GM12878 (cell line): ENCODE results near the gene FTO. TPM values are rescaled to one million over a fixed set of nuclear protein-coding genes. Genes with fewer than 3 reads are reported as not detected.

ENCODE experiments used
- ATAC-seq: fragments of 200-7000 bp; cut with Tn5 transposase; 3 replicates; pipeline ENCODE4 v1.9.1; 2020; ENCODE audit warnings: mild to moderate bottlenecking, moderate library complexity
- BruUV-seq: library from RNA; stranded (reverse); fragments of 400-500 nt; replicated peaks from 2 replicates; lab custom pipeline; 2021; lab: Mats Ljungman, UMichigan
- CTCF ChIA-PET: fragments of 300-600 bp; sonication (Branson Sonifier 250); formaldehyde crosslinking; extraction: SDS; loops from one replicate; lab custom pipeline; 2021; ENCODE audit warnings: inconsistent platforms; lab: Yijun Ruan, JAX
- POLR2A ChIA-PET: fragments of 350-600 bp; formaldehyde crosslinking; extraction: SDS; loops from one replicate; lab custom pipeline; 2021; ENCODE audit warnings: inconsistent platforms; lab: Charles Lee
- RAD21 ChIA-PET: fragments of 300-600 bp; sonication (Branson Sonifier 250); formaldehyde crosslinking; loops from one replicate; lab custom pipeline; 2023; ENCODE audit warnings: antibody characterized with exemption; ENCODE audit not compliant: unreplicated experiment; lab: Charles Lee
- SMC1A ChIA-PET: fragments of 300-600 bp; sonication (Branson Sonifier 250); formaldehyde crosslinking; loops from one replicate; lab custom pipeline; 2023; ENCODE audit not compliant: unreplicated experiment, uncharacterized antibody; lab: Charles Lee
- DNase-seq: peaks from one replicate; pipeline ENCODE4 v3.0.0-alpha.2; 2011; ENCODE audit warnings: low read depth, low spot score
- FAIRE-seq: peaks from 3 replicates; lab custom pipeline; 2011; peaks lifted over from hg19 to GRCh38; lab: Jason Lieb, UNC
- H2AFZ ChIP-seq: 2 replicates; pipeline ENCODE4 v1.6.0; 2011; ENCODE audit warnings: low read depth, low read length, control low read depth; ENCODE audit not compliant: control insufficient read depth
- H3K27ac ChIP-seq: 2 replicates; pipeline ENCODE4 v1.5.1; 2011; ENCODE audit warnings: control low read depth; ENCODE audit not compliant: control insufficient read depth, insufficient read depth
- H3K27me3 ChIP-seq, 2 experiments: replicated peaks in 1 of 2; 2 replicates each; pipeline versions ENCODE4 v1.6.0 to v1.6.1; 2011; ENCODE audit warnings: low read length in 1 of 2; ENCODE audit not compliant: control insufficient read depth in 2 of 2, insufficient read depth in 2 of 2
- H3K36me3 ChIP-seq, 2 experiments: 2 replicates each; pipeline ENCODE4 v1.5.1; 2011; ENCODE audit warnings: low read length in 1 of 2; ENCODE audit not compliant: control insufficient read depth in 2 of 2, insufficient read depth in 2 of 2
- H3K4me1 ChIP-seq: 2 replicates; pipeline ENCODE4 v1.6.1; 2011; ENCODE audit warnings: mild to moderate bottlenecking, low read length, moderate library complexity, mixed read lengths; ENCODE audit not compliant: control insufficient read depth, insufficient read depth
- H3K4me2 ChIP-seq: 2 replicates; pipeline ENCODE4 v1.6.0; 2011; ENCODE audit warnings: control low read depth; ENCODE audit not compliant: control insufficient read depth, insufficient read depth
- H3K4me3 ChIP-seq: fragments of 200-600 bp; sonication (generic); 2 replicates; pipeline ENCODE4 v1.5.1; 2016
- H3K79me2 ChIP-seq: 2 replicates; pipeline ENCODE4 v1.6.0; 2011; ENCODE audit warnings: low read length; ENCODE audit not compliant: control insufficient read depth, insufficient read depth
- H3K9ac ChIP-seq: 2 replicates; pipeline ENCODE4 v1.8.0; 2011; ENCODE audit warnings: low read length, control low read depth, mixed read lengths; ENCODE audit not compliant: control insufficient read depth, insufficient read depth
- H3K9me3 ChIP-seq: replicated peaks from 3 replicates; pipeline ENCODE4 v1.5.1; 2011; ENCODE audit warnings: mild to moderate bottlenecking, low read length; ENCODE audit not compliant: control insufficient read depth, insufficient read depth
- H4K20me1 ChIP-seq: 2 replicates; pipeline ENCODE4 v1.6.0; 2011; ENCODE audit not compliant: control insufficient read depth, insufficient read depth
- CBX5 ChIP-seq: sonication (generic); IDR thresholded peaks from 2 replicates; pipeline ENCODE4 v1.6.1; 2016; ENCODE audit warnings: low read depth, moderate library complexity, mild to moderate bottlenecking, inconsistent platforms
- CEBPB ChIP-seq, 2 experiments: fragments of 150-350 bp in 1 of 2; IDR thresholded peaks; 2 replicates each; pipeline ENCODE4 v1.6.1; 2012 to 2014; ENCODE audit warnings: low read depth in 2 of 2, low read length in 2 of 2, borderline replicate concordance in 1 of 2, inconsistent platforms in 1 of 2
- CHD1 ChIP-seq: IDR thresholded peaks from 2 replicates; pipeline ENCODE4 v1.6.1; 2012; ENCODE audit warnings: low read depth, low read length, improper control_type of control experiment
- CHD4 ChIP-seq: fragments of 200-600 bp; sonication (generic); IDR thresholded peaks from 2 replicates; pipeline ENCODE4 v1.6.1; 2016; ENCODE audit warnings: mild to moderate bottlenecking
- CREB1 ChIP-seq: IDR thresholded peaks from 2 replicates; pipeline ENCODE4 v1.6.1; 2012; ENCODE audit warnings: low read depth, mild to moderate bottlenecking, inconsistent platforms
- EP300 ChIP-seq, 2 experiments: fragments of 150-350 bp in 1 of 2; IDR thresholded peaks; 2 replicates each; pipeline ENCODE4 v1.6.1; 2011 to 2012; ENCODE audit warnings: low read depth in 2 of 2, low read length in 2 of 2, borderline replicate concordance in 1 of 2, improper control_type of control experiment in 1 of 2, inconsistent platforms in 1 of 2; ENCODE audit not compliant: control insufficient read depth in 1 of 2
- HDAC2 ChIP-seq: fragments of 200-600 bp; sonication (generic); IDR thresholded peaks from 2 replicates; pipeline ENCODE4 v1.6.1; 2017
- NFXL1 ChIP-seq: fragments of 450-650 bp; IDR thresholded peaks from 2 replicates; pipeline ENCODE4 v1.6.1; 2017; ENCODE audit warnings: antibody characterized with exemption, mild to moderate bottlenecking, borderline replicate concordance
- POLR2AphosphoS2 ChIP-seq: IDR thresholded peaks from 2 replicates; pipeline ENCODE4 v1.6.1; 2011; ENCODE audit warnings: low read depth, mild to moderate bottlenecking, low read length, improper control_type of control experiment, moderate library complexity
- RB1 ChIP-seq: fragments of 450-650 bp; formaldehyde crosslinking; IDR thresholded peaks from 2 replicates; pipeline ENCODE4 v1.6.1; 2017; ENCODE audit warnings: mild to moderate bottlenecking, borderline replicate concordance
- RUNX3 ChIP-seq: IDR thresholded peaks from 2 replicates; pipeline ENCODE4 v1.6.1; 2012; ENCODE audit warnings: low read length, inconsistent platforms
- ZBTB40 ChIP-seq: fragments of 450-650 bp; IDR thresholded peaks from 2 replicates; pipeline ENCODE4 v1.6.1; 2016; ENCODE audit warnings: mild to moderate bottlenecking, moderate library complexity, borderline replicate concordance
- WGBS: methylation state at CpG from one replicate; pipeline ENCODE4 v1.1.6; 2016; ENCODE audit warnings: low lambda C conversion rate; ENCODE audit not compliant: insufficient replicate concordance, insufficient coverage; ENCODE audit errors: missing lambda C conversion rate; 5-methylcytosine and 5-hydroxymethylcytosine counted together
- in situ Hi-C: fragments of 300-500 bp; cut with MboI; formaldehyde crosslinking; loops from 9 replicates; pipeline ENCODE4 v1.14.3; 2018; ENCODE audit warnings: mixed read lengths
- intact Hi-C: fragments of 100-400 bp; cut with micrococcal nuclease; formaldehyde crosslinking; loops from one replicate; pipeline ENCODE4 v1.14.2; 2022; ENCODE audit not compliant: unreplicated experiment
- polyA plus RNA-seq, 11 experiments: library from polyadenylated mRNA; depleted of rRNA in 4 of 11; unstranded in 6 of 11; stranded (reverse) in 5 of 11; fragments of >200 nt; fragmentation: Nextera tagmentation in 4 of 11; fragmentation: Illumina TruSeq in 1 of 11; extraction: Ambion mirVana in 4 of 11; extraction: Trizol in 1 of 11; gene quantifications; 1 replicate in 1 of 11; 2 replicates in 10 of 11; pipeline versions ENCODE4 v1.2.1 to v1.2.3, GENCODE V29; 2011 to 2016; ENCODE audit warnings: inconsistent platforms in 2 of 11, missing spikeins in 2 of 11, low read depth in 1 of 11
- total RNA-seq, 4 experiments: library from RNA; depleted of rRNA in 3 of 4; stranded (reverse); fragments of >200 nt in 3 of 4; fragmentation: Illumina TruSeq in 1 of 4; extraction: Trizol in 1 of 4; gene quantifications; 2 replicates each; pipeline versions ENCODE4 v1.2.1 to v1.2.3, GENCODE V29; 2013 to 2021
- TF ChIP-seq, protein P1 (sequence below): fragments of 450-650 bp; formaldehyde crosslinking; IDR thresholded peaks from 2 replicates; pipeline ENCODE4 v1.4.0; 2022; ENCODE audit warnings: mild to moderate bottlenecking, moderate library complexity

Gene FTO
- total and polyA plus RNA-seq, 10 of the 15 experiments (the other 5 are each of a cell fraction or from before 2014, with no cell fraction given) = 20.1 to 55.0 (median 47.0) TPM

DNA sequence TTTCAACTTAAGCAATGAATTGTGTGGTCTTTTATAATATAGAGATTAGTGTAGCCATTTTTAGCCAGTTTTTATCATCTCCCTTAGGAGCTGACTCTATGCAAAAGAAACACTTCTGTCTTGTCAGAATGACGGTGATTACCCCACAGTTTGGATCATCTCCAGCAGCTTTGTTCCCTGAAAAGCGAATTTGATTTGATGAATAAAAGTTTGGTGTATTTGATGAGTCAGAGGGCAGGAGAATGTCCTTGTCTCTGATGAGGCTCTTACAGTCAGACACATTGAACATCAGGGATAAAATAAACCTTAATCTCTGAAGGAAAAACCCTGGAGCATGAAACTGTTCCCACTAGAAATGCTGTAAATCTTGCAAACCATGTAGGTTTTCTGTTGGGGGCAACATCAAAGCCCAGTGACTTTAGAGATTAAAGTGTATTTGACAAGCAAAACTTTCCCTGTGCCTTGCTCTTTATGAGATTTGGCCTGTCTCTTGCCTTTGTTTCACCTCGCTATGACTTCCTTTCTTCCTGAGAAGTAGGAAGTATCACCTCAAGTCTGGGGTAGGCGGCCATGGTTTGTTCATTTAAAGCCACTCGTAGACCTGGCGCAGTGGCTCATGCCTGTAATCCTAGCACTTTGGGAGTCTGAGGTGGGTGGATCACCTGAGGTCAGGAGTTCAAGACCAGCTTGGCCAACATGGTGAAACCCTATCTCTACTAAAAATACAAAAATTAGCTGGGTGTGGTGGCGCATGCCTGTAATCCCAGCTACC lies 209.3 kb downstream of the FTO start:
- no peaks in the 10 kb centered on the region for H3K79me2 ChIP-seq
- in situ Hi-C loops (no loop called here), intact Hi-C loops (no loop called here)
- no peak overlapping the region for H3K4me3 ChIP-seq
- ChIA-PET CTCF (interaction anchor here (0.6 to 2.2 kb wide), 4 partner anchors 32 to 718 kb away, joined by 3 to 7 read pairs (median 3); no protein-coding TSS in a partner anchor), RAD21 (no interaction called here), SMC1A (interaction anchor here (0.6 to 2.1 kb wide), 7 partner anchors 12 to 1172 kb away, joined by 3 to 7 read pairs (median 3); no protein-coding TSS in a partner anchor), POLR2A (interaction anchor here (0.7 kb wide), 1 partner anchor 630 kb away, joined by 3 read pairs; no protein-coding TSS in a partner anchor)
- FAIRE-seq (no peak), DNase-seq (no peak), ATAC-seq (peak; percentile 24; the same call in 1 of the 3 replicates)
- TF ChIP-seq CEBPB (IDR thresholded peaks at IDR 0.05; ENCODE audit: borderline replicate concordance in 1 of 2, low read depth in 2 of 2, low read length in 2 of 2) = no peak
- TF ChIP-seq HDAC2 = no peak
- no peak for TF ChIP-seq NFXL1
- TF ChIP-seq CHD4 = no peak
- no peak for TF ChIP-seq RUNX3
- TF ChIP-seq CHD1 = no peak
- no peak for TF ChIP-seq CREB1
- no peak for TF ChIP-seq RB1
- TF ChIP-seq, protein P1, sequence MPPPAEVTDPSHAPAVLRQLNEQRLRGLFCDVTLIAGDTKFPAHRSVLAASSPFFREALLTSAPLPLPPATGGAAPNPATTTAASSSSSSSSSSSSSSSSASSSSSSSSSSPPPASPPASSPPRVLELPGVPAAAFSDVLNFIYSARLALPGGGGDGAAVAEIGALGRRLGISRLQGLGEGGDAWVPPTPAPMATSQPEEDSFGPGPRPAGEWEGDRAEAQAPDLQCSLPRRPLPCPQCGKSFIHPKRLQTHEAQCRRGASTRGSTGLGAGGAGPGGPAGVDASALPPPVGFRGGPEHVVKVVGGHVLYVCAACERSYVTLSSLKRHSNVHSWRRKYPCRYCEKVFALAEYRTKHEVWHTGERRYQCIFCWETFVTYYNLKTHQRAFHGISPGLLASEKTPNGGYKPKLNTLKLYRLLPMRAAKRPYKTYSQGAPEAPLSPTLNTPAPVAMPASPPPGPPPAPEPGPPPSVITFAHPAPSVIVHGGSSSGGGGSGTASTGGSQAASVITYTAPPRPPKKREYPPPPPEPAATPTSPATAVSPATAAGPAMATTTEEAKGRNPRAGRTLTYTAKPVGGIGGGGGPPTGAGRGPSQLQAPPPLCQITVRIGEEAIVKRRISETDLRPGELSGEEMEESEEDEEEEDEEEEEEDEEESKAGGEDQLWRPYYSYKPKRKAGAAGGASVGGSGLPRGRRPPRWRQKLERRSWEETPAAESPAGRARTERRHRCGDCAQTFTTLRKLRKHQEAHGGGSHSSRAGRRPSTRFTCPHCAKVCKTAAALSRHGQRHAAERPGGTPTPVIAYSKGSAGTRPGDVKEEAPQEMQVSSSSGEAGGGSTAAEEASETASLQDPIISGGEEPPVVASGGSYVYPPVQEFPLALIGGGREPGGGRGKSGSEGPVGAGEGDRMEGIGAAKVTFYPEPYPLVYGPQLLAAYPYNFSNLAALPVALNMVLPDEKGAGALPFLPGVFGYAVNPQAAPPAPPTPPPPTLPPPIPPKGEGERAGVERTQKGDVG (CRISPR knock-in tag) = no peak
- no peak for TF ChIP-seq ZBTB40
- no peak for TF ChIP-seq CBX5
- TF ChIP-seq EP300 (IDR thresholded peaks at IDR 0.05; ENCODE audit: borderline replicate concordance in 1 of 2, control insufficient read depth in 1 of 2, low read depth in 2 of 2, low read length in 2 of 2) = no peak
- TF ChIP-seq POLR2AphosphoS2 = no peak
- H3K9ac ChIP-seq = no peak overlapping the region
- no peaks in the 10 kb centered on the region for H3K9me3 ChIP-seq
- WGBS = 97% methylated on average over 7 of the region's 7 CpGs
- H3K4me1 ChIP-seq = no peaks in the 10 kb centered on the region
- no peaks in the 10 kb centered on the region for H3K27me3 ChIP-seq
- no TSS peak for BruUV-seq
- H4K20me1 ChIP-seq = no peaks in the 10 kb centered on the region
- no peak overlapping the region for H3K4me2 ChIP-seq
- H3K27ac ChIP-seq = no peak overlapping the region
- H3K36me3 ChIP-seq = no peaks in the 10 kb centered on the region
- H2AFZ ChIP-seq = no peak overlapping the region
